KG1 (cell line): ENCODE measurements around the gene BMPR1A.

Experiments
- DNase-seq: peaks from one replicate; lab custom pipeline; 2025; lab: John Stamatoyannopoulos, UW

The BMPR1A gene

GRCh38 chr10:86956848-86957448 lies 200.5 kb downstream of the BMPR1A start:
- DNase-seq: no peak

GRCh38 chr10:86957471-86958115 lies 201.2 kb downstream of the BMPR1A start, which contains the start of gene MMRN2:
MMRN2 (minus strand) TSS chr10:86957615; CDS start chr10:86957541, 74 bp downstream.
- no peak for DNase-seq

GRCh38 chr10:86958116-86958900 lies 201.9 kb downstream of the BMPR1A start, which contains the start of gene SNCG:
SNCG (plus strand) TSS chr10:86958599; CDS start chr10:86958698, 99 bp downstream.
- no peak for DNase-seq

GRCh38 chr10:86958901-86959736 lies 202.7 kb downstream of the BMPR1A start:
- DNase-seq: no peak

GRCh38 chr10:86959737-86960002 lies 203.3 kb downstream of the BMPR1A start:
- DNase-seq: no peak

GRCh38 chr10:86960003-86960862 lies 203.8 kb downstream of the BMPR1A start:
- DNase-seq: peak; percentile 14

GRCh38 chr10:86960863-86961434 lies 204.5 kb downstream of the BMPR1A start:
- DNase-seq: no peak

GRCh38 chr10:86961481-86962091 lies 205.2 kb downstream of the BMPR1A start:
- no peak for DNase-seq

GRCh38 chr10:86962136-86962980 lies 205.9 kb downstream of the BMPR1A start:
- no peak for DNase-seq

- DNase-seq: no peak
Measured at GRCh38 chr10:86962981-86963310, 206.5 kb downstream of the BMPR1A start.

GRCh38 chr10:86963341-86963919 lies 207.0 kb downstream of the BMPR1A start:
- DNase-seq: no peak

GRCh38 chr10:86964061-86964846 lies 207.8 kb downstream of the BMPR1A start:
- no peak for DNase-seq

GRCh38 chr10:86964847-86965190 lies 208.4 kb downstream of the BMPR1A start:
- DNase-seq: no peak

GRCh38 chr10:86965986-86966654 lies 209.7 kb downstream of the BMPR1A start:
- DNase-seq: no peak

- DNase-seq: no peak
Measured at GRCh38 chr10:86967481-86967941, 211.1 kb downstream of the BMPR1A start.

GRCh38 chr10:86968271-86968993 lies 212.0 kb downstream of the BMPR1A start, which contains the start of gene ADIRF:
ADIRF (plus strand) TSS chr10:86968482; CDS start chr10:86968545, 63 bp downstream.
- DNase-seq: no peak

GRCh38 chr10:86968994-86969355 lies 212.6 kb downstream of the BMPR1A start:
- DNase-seq: no peak
